Liver (tissue), 9 donors: ENCODE data around the gene SYT8. TPM values are rescaled to one million over a fixed set of nuclear protein-coding genes. Genes with fewer than 3 reads are reported as not detected.

Experiments used
- DNase-seq: peaks from one replicate; pipeline ENCODE4 v3.0.0-alpha.2; 2017; ENCODE audit warnings: low spot score
- H3K27ac ChIP-seq, 2 donors: one replicate each; pipeline ENCODE4 v1.7.0; 2013; ENCODE audit warnings: inconsistent platforms in 2 of 2, low read length in 2 of 2, control low read depth in 1 of 2, low read depth in 1 of 2, mild to moderate bottlenecking in 1 of 2
- H3K27me3 ChIP-seq, 4 donors: one replicate each; pipeline versions ENCODE4 v1.6.1 to v1.7.0; 2013; ENCODE audit warnings: low read length in 3 of 4, inconsistent platforms in 1 of 4, mild to moderate bottlenecking in 1 of 4, moderate library complexity in 1 of 4; ENCODE audit not compliant: control insufficient read depth in 4 of 4, insufficient read depth in 4 of 4
- H3K36me3 ChIP-seq, 4 donors: one replicate each; pipeline versions ENCODE4 v1.6.1 to v1.7.0; 2013; ENCODE audit warnings: low read length in 3 of 4, mild to moderate bottlenecking in 3 of 4, low read depth in 1 of 4, moderate library complexity in 1 of 4; ENCODE audit not compliant: control insufficient read depth in 4 of 4, insufficient read depth in 3 of 4
- H3K4me1 ChIP-seq, 4 donors: one replicate each; pipeline versions ENCODE4 v1.6.1 to v1.7.0; 2013; ENCODE audit warnings: low read length in 3 of 4, mild to moderate bottlenecking in 3 of 4, moderate library complexity in 1 of 4; ENCODE audit not compliant: control insufficient read depth in 4 of 4, insufficient read depth in 4 of 4
- H3K4me3 ChIP-seq, 3 donors: one replicate each; pipeline versions ENCODE4 v1.6.1 to v1.7.0; 2013; ENCODE audit warnings: low read length in 3 of 3, control low read depth in 1 of 3, low read depth in 1 of 3, mild to moderate bottlenecking in 1 of 3
- H3K9ac ChIP-seq, 2 donors: one replicate each; pipeline ENCODE4 v1.7.0; 2013; ENCODE audit warnings: low read length in 2 of 2, mild to moderate bottlenecking in 2 of 2, moderate library complexity in 2 of 2, control low read depth in 1 of 2, low read depth in 1 of 2
- H3K9me3 ChIP-seq, 4 donors: one replicate each; pipeline versions ENCODE4 v1.6.1 to v1.7.0; 2013; ENCODE audit warnings: low read length in 3 of 4; ENCODE audit not compliant: control insufficient read depth in 4 of 4
- CTCF ChIP-seq: fragments of 150-350 bp; IDR thresholded peaks from 2 replicates; pipeline ENCODE4 v1.5.1; 2017; ENCODE audit warnings: improper control_type of control experiment, low read depth, low read length; ENCODE audit not compliant: missing input control
- FOXA1 ChIP-seq: IDR thresholded peaks from 2 replicates; pipeline ENCODE4 v1.6.1; 2016; ENCODE audit warnings: antibody characterized with exemption
- FOXA2 ChIP-seq: IDR thresholded peaks from 2 replicates; pipeline ENCODE4 v1.6.1; 2016; ENCODE audit warnings: antibody characterized with exemption
- GABPA ChIP-seq, 2 donors: IDR thresholded peaks in 1 of 2; conservative IDR thresholded peaks in 1 of 2; 2 replicates each; pipeline ENCODE4 v1.6.1; 2016; ENCODE audit warnings: antibody characterized with exemption in 2 of 2, mild to moderate bottlenecking in 1 of 2, moderate library complexity in 1 of 2
- HNF4A ChIP-seq, 2 donors: conservative IDR thresholded peaks; 2 replicates each; pipeline ENCODE4 v1.6.1; 2016; ENCODE audit warnings: antibody characterized with exemption in 2 of 2, mild to moderate bottlenecking in 2 of 2
- HNF4G ChIP-seq: IDR thresholded peaks from 2 replicates; pipeline ENCODE4 v1.6.1; 2016; ENCODE audit warnings: antibody characterized with exemption
- JUND ChIP-seq, 2 donors: IDR thresholded peaks; 2 replicates each; pipeline ENCODE4 v1.6.1; 2016; ENCODE audit warnings: antibody characterized with exemption in 2 of 2
- NR2F2 ChIP-seq: IDR thresholded peaks from 2 replicates; pipeline ENCODE4 v1.6.1; 2016; ENCODE audit warnings: antibody characterized with exemption
- RAD21 ChIP-seq, 2 donors: IDR thresholded peaks; 2 replicates each; pipeline ENCODE4 v1.6.1; 2016; ENCODE audit warnings: antibody characterized with exemption in 2 of 2, mild to moderate bottlenecking in 2 of 2
- REST ChIP-seq: IDR thresholded peaks from 2 replicates; pipeline ENCODE4 v1.6.1; 2016; ENCODE audit warnings: antibody characterized with exemption, mild to moderate bottlenecking
- RXRA ChIP-seq, 2 donors: IDR thresholded peaks; 2 replicates each; pipeline ENCODE4 v1.6.1; 2017 to 2018; ENCODE audit warnings: antibody characterized with exemption in 2 of 2, mild to moderate bottlenecking in 1 of 2
- SP1 ChIP-seq: IDR thresholded peaks from 2 replicates; pipeline ENCODE4 v1.6.1; 2018; ENCODE audit warnings: antibody characterized with exemption, mild to moderate bottlenecking
- TAF1 ChIP-seq: conservative IDR thresholded peaks from 2 replicates; pipeline ENCODE4 v1.6.1; 2016; ENCODE audit warnings: antibody characterized with exemption, mild to moderate bottlenecking
- YY1 ChIP-seq: IDR thresholded peaks from 2 replicates; pipeline ENCODE4 v1.6.1; 2016; ENCODE audit warnings: antibody characterized with exemption, mild to moderate bottlenecking
- ZBTB33 ChIP-seq: IDR thresholded peaks from 2 replicates; pipeline ENCODE4 v1.6.1; 2016; ENCODE audit warnings: antibody characterized with exemption
- WGBS: extraction: QIAGEN DNeasy Blood & Tissue Kit; methylation state at CpG from one replicate; pipeline ENCODE4 v1.1.7; 2013; 5-methylcytosine and 5-hydroxymethylcytosine counted together
- polyA plus RNA-seq, 2 donors: library from polyadenylated mRNA; stranded (reverse) in 1 of 2; unstranded in 1 of 2; fragments of 200-250 nt in 1 of 2; fragments of >200 nt in 1 of 2; fragmentation: Nextera tagmentation in 1 of 2; extraction: Ambion mirVana in 1 of 2; gene quantifications; one replicate each; pipeline versions ENCODE4 v1.2.1 to v1.2.3, GENCODE V29; 2013 to 2015
- total RNA-seq, 2 donors: library from RNA; depleted of rRNA; stranded (reverse); fragments of >200 nt; gene quantifications; one replicate each; pipeline ENCODE4 v1.2.3, GENCODE V29; 2014
- TF ChIP-seq, protein P1 (sequence below): IDR thresholded peaks from 2 replicates; pipeline ENCODE4 v1.6.1; 2016; ENCODE audit warnings: antibody characterized with exemption
- TF ChIP-seq, protein P2 (sequence below): IDR thresholded peaks from 2 replicates; pipeline ENCODE4 v1.6.1; 2016; ENCODE audit warnings: antibody characterized with exemption
- donor health status: healthy.
- donor health status: healthy.
- donor health status: healthy.
- donor health status: healthy.
- donor health status: healthy.

The SYT8 gene
- total and polyA plus RNA-seq, 4 donors, result 0.17 to 0.99 (median 0.35) TPM

- Histone ChIP-seq H3K4me1 (peaks cover 0 to 12% (median 8%) of the 10 kb centered on the region in 4 donors), H3K9me3 (no peaks in the 10 kb centered on the region), H3K27me3 (peaks cover 0 to 3% (median 0%) of the 10 kb centered on the region in 4 donors), H3K4me3 (no peak overlapping the region), H3K9ac (no peak overlapping the region), H3K36me3 (no peaks in the 10 kb centered on the region), H3K27ac (no peak overlapping the region)
- WGBS, result 89% methylated on average over 15 of the region's 15 CpGs
- no peak for DNase-seq
- TF ChIP-seq HNF4G (no peak), JUND (IDR thresholded peaks at IDR 0.05) (no peak), NR2F2 (no peak), YY1 (no peak), RXRA (IDR thresholded peaks at IDR 0.05) (no peak), CTCF (no peak), FOXA1 (no peak), FOXA2 (no peak), GABPA (IDR thresholded peaks at IDR 0.05 in 1 of 2, conservative IDR thresholded peaks at IDR 0.05 in 1 of 2) (no peak), REST (no peak), SP1 (no peak), HNF4A (conservative IDR thresholded peaks at IDR 0.05) (no peak), ZBTB33 (no peak), RAD21 (IDR thresholded peaks at IDR 0.05) (no peak), TAF1 (no peak)
- TF ChIP-seq, protein P1, sequence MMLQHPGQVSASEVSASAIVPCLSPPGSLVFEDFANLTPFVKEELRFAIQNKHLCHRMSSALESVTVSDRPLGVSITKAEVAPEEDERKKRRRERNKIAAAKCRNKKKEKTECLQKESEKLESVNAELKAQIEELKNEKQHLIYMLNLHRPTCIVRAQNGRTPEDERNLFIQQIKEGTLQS, result no peak
- TF ChIP-seq, protein P2, sequence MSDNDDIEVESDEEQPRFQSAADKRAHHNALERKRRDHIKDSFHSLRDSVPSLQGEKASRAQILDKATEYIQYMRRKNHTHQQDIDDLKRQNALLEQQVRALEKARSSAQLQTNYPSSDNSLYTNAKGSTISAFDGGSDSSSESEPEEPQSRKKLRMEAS, result no peak
Observed at GRCh38 chr11:1866776-1867175, 32.0 kb downstream of the SYT8 start.

GRCh38 chr11:1867381-1867780 is 32.6 kb downstream of the SYT8 start:
- peaks cover 0 to 3% (median 0%) of the 10 kb centered on the region in 4 donors for H3K27me3 ChIP-seq
- no peak overlapping the region for H3K9ac ChIP-seq
- H3K9me3 ChIP-seq, result no peaks in the 10 kb centered on the region
- WGBS, result 68% methylated on average over 8 of the region's 8 CpGs
- no peaks in the 10 kb centered on the region for H3K36me3 ChIP-seq
- no peak overlapping the region for H3K4me3 ChIP-seq
- H3K4me1 ChIP-seq, result peaks cover 0 to 12% (median 8%) of the 10 kb centered on the region in 4 donors
- TF ChIP-seq REST, result no peak
- TF ChIP-seq NR2F2, result no peak
- no peak for TF ChIP-seq YY1
- TF ChIP-seq, protein P2, result no peak
- no peak for TF ChIP-seq ZBTB33
- TF ChIP-seq RAD21 (IDR thresholded peaks at IDR 0.05), result no peak
- TF ChIP-seq HNF4G, result no peak
- no peak overlapping the region for H3K27ac ChIP-seq
- no peak for DNase-seq
